H1 (cell line): Measurements from ENCODE around the gene CARM1. TPM values are rescaled to one million over a fixed set of nuclear protein-coding genes. Genes with fewer than 3 reads are reported as not detected.

Experiments used
- BACH1 ChIP-seq: IDR thresholded peaks from 2 replicates; pipeline ENCODE4 v1.6.1; 2012; ENCODE audit warnings: low read length, improper control_type of control experiment
- CBX5 ChIP-seq: fragments of 300-800, 300-1000 bp; sonication (generic); IDR thresholded peaks from 2 replicates; pipeline ENCODE4 v1.7.1; 2016; ENCODE audit warnings: antibody characterized with exemption, low read length, low read depth
- CHD7 ChIP-seq: fragments of 300-600 bp; sonication (generic); IDR thresholded peaks from 2 replicates; pipeline ENCODE4 v1.7.1; 2012; ENCODE audit warnings: low read length, moderate library complexity, mild to moderate bottlenecking, inconsistent platforms; ENCODE audit not compliant: insufficient replicate concordance
- ZNF274 ChIP-seq: IDR thresholded peaks from 2 replicates; pipeline ENCODE4 v1.7.0; 2012; ENCODE audit warnings: low read length, borderline replicate concordance; ENCODE audit errors: extremely low read depth
- polyA plus RNA-seq, 7 experiments: library from polyadenylated mRNA; depleted of rRNA in 3 of 7; stranded (reverse) in 5 of 7; unstranded in 2 of 7; fragments of >200 nt in 5 of 7; fragments of 200-250 nt in 2 of 7; gene quantifications; 1 replicate in 5 of 7; 2 replicates in 1 of 7; 4 replicates in 1 of 7; pipeline versions ENCODE4 v1.2.1 to v1.2.3, GENCODE V29; 2011 to 2013; ENCODE audit warnings: missing spikeins in 2 of 7, mixed read lengths in 2 of 7
- total RNA-seq: library from RNA; stranded (reverse); fragmentation: NEBNext Ultra II Directional; extraction: Animal tissue kit (Norgen Biotek cat#: 25700); gene quantifications from 2 replicates; pipeline ENCODE4 v1.2.1, GENCODE V29; 2021

The CARM1 gene
- total and polyA plus RNA-seq, 2 of the 8 experiments (the other 6 are each of a cell fraction or from before 2014, with no cell fraction given), result 134 to 164 TPM

GRCh38 chr19:10961073-10961860 is 89.9 kb downstream of the CARM1 start (continued):
- no peak for TF ChIP-seq CHD7
- TF ChIP-seq CBX5, result no peak
- TF ChIP-seq ZNF274, result no peak
- TF ChIP-seq BACH1, result peak; percentile 53
